OCI-LY3 (cell line): ENCODE data around the gene IBSP.

ENCODE experiments used
- H2AFZ ChIP-seq: fragments of 200-600, 300-600 bp; shearing (Covaris generic); 2 replicates; pipeline ENCODE4 v1.6.0; 2014; ENCODE audit warnings: antibody characterized with exemption, low read depth, low read length
- H3K27ac ChIP-seq: fragments of 200-600, 300-600 bp; sonication (generic); 2 replicates; pipeline ENCODE4 v1.5.1; 2014; ENCODE audit warnings: mild to moderate bottlenecking, low read length, moderate library complexity, mixed read lengths
- H3K27me3 ChIP-seq: fragments of 200-600, 300-600 bp; sonication (generic); 2 replicates; pipeline ENCODE4 v1.6.1; 2014; ENCODE audit warnings: low read depth, low read length, mixed read lengths
- H3K36me3 ChIP-seq: fragments of 200-600, 300-600 bp; sonication (generic); replicated peaks from 2 replicates; pipeline ENCODE3; 2014; ENCODE audit warnings: low read depth, low read length, mixed read lengths
- H3K4me1 ChIP-seq: fragments of 300-600, 200-600 bp; sonication (generic); 2 replicates; pipeline ENCODE4 v1.6.1; 2014; ENCODE audit warnings: low read length, mixed read lengths
- H3K4me2 ChIP-seq: fragments of 200-600, 300-600 bp; sonication (generic); 2 replicates; pipeline ENCODE4 v1.6.1; 2014; ENCODE audit warnings: low read length, mixed read lengths
- H3K4me3 ChIP-seq: fragments of 300-600, 200-600 bp; sonication (generic); 2 replicates; pipeline ENCODE4 v1.5.1; 2014; ENCODE audit warnings: antibody characterized with exemption, mild to moderate bottlenecking, low read length, moderate library complexity
- H3K79me2 ChIP-seq: fragments of 300-600, 200-600 bp; shearing (Covaris generic); 2 replicates; pipeline ENCODE4 v1.6.1; 2014; ENCODE audit warnings: mild to moderate bottlenecking, low read length, mixed read lengths
- H3K9ac ChIP-seq: fragments of 300-600, 200-600 bp; shearing (Covaris generic); 2 replicates; pipeline ENCODE4 v1.6.0; 2014; ENCODE audit warnings: mild to moderate bottlenecking, low read length, moderate library complexity
- H3K9me3 ChIP-seq: fragments of 200-600, 300-600 bp; shearing (Covaris generic); 2 replicates; pipeline ENCODE4 v1.6.1; 2014; ENCODE audit warnings: low read length, mixed read lengths; ENCODE audit not compliant: insufficient read depth
- H4K20me1 ChIP-seq: fragments of 200-600, 300-600 bp; sonication (generic); 2 replicates; pipeline ENCODE4 v1.6.1; 2016; ENCODE audit warnings: low read length, mixed read lengths; ENCODE audit not compliant: insufficient read depth
- CTCF ChIP-seq: fragments of 200-600, 300-600 bp; sonication (generic); IDR thresholded peaks from 2 replicates; pipeline ENCODE4 v1.5.1; 2014; ENCODE audit warnings: antibody characterized with exemption, low read length, low read depth
- EZH2phosphoT487 ChIP-seq: fragments of 200-600 bp; shearing (Covaris generic); IDR thresholded peaks from 2 replicates; pipeline ENCODE4 v1.6.1; 2018; ENCODE audit warnings: antibody characterized with exemption, mixed run types, low read depth

Gene IBSP

DNA sequence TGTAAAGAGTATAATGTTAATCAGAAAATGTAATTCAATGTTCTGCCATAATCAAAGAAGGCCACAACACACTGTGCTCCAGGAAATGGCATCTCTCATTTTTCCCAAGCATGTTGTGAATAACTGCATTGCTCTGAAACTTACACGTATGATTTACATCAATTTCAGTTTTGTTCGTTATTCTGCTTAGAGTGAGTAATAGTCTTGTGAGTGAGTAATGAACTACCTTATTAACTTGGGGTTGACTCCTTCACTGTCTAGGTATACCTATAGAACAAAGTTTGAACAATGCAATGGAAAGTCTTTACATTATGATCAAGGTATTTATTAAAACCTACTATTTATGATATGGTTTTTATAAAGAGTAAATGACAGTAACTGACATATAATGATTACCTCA is 17.8 kb upstream of the IBSP start:
- Histone ChIP-seq H3K4me3 (no peak overlapping the region), H3K79me2 (no peaks in the 10 kb centered on the region), H4K20me1 (no peaks in the 10 kb centered on the region), H3K4me1 (no peaks in the 10 kb centered on the region), H3K9ac (no peak overlapping the region), H3K36me3 (no peaks in the 10 kb centered on the region), H3K4me2 (no peak overlapping the region), H3K27me3 (0 out of 2 replicates have a peak, but pooled peaks cover 4% of the 10 kb centered on the region), H3K27ac (no peak overlapping the region), H3K9me3 (no peaks in the 10 kb centered on the region), H2AFZ (no peak overlapping the region)
- no peak for TF ChIP-seq CTCF
- no peak for TF ChIP-seq EZH2phosphoT487

- H3K4me2 ChIP-seq = no peak overlapping the region
- H3K79me2 ChIP-seq = no peaks in the 10 kb centered on the region
- H3K4me3 ChIP-seq = no peak overlapping the region
- no peak overlapping the region for H3K9ac ChIP-seq
- H4K20me1 ChIP-seq = no peaks in the 10 kb centered on the region
- H3K27me3 ChIP-seq = peaks cover 11% of the 10 kb centered on the region
- no peak overlapping the region for H3K27ac ChIP-seq
- no peak overlapping the region for H2AFZ ChIP-seq
- H3K36me3 ChIP-seq = no peaks in the 10 kb centered on the region
- H3K4me1 ChIP-seq = peaks cover 7% of the 10 kb centered on the region
- no peaks in the 10 kb centered on the region for H3K9me3 ChIP-seq
- TF ChIP-seq CTCF (no peak), EZH2phosphoT487 (no peak)
Observed at GRCh38 chr4:87783781-87784180, 15.6 kb upstream of the IBSP start.

- peaks cover 7% of the 10 kb centered on the region for H3K4me1 ChIP-seq
- no peaks in the 10 kb centered on the region for H3K9me3 ChIP-seq
- H3K4me2 ChIP-seq = no peak overlapping the region
- H3K9ac ChIP-seq = no peak overlapping the region
- no peak overlapping the region for H2AFZ ChIP-seq
- H3K4me3 ChIP-seq = no peak overlapping the region
- H4K20me1 ChIP-seq = peaks cover 7% of the 10 kb centered on the region; the same call in 1 of the 2 replicates
- TF ChIP-seq CTCF (no peak), EZH2phosphoT487 (no peak)
- no peaks in the 10 kb centered on the region for H3K79me2 ChIP-seq
- H3K36me3 ChIP-seq = no peaks in the 10 kb centered on the region
- no peak overlapping the region for H3K27ac ChIP-seq
- peaks cover 24% of the 10 kb centered on the region for H3K27me3 ChIP-seq
Observed at GRCh38 chr4:87785731-87786509, 13.4 kb upstream of the IBSP start.

DNA sequence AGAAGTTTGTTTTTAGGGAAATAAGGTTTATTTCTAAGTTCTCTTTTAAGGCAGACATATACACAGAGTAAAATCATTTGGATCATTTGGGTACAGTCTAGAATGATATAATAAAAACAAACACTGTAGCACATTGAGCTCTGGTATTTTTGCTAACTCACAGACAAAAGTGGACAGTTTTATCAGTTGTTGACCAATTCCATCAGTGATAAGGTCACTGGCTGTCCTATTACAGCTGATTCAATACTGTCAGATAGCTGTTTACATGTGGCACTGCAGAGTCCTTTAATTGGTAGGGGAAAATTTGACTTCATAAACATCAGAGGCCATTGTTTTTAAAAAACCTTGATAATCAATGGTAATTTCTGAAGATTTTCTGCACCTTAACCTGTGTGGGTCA is 3.5 kb downstream of the IBSP start:
- Histone ChIP-seq H3K27me3 (no peaks in the 10 kb centered on the region), H3K27ac (no peak overlapping the region), H3K36me3 (no peaks in the 10 kb centered on the region), H4K20me1 (no peaks in the 10 kb centered on the region), H3K4me3 (no peak overlapping the region), H3K4me2 (no peak overlapping the region), H3K9me3 (no peaks in the 10 kb centered on the region), H3K79me2 (no peaks in the 10 kb centered on the region), H3K9ac (no peak overlapping the region), H3K4me1 (no peaks in the 10 kb centered on the region), H2AFZ (no peak overlapping the region)
- TF ChIP-seq EZH2phosphoT487 (no peak), CTCF (no peak)
